Stimulated activated effector memory CD8-positive, alpha-beta T cell treated with anti-CD3 and anti-CD28 coated beads, Interleukin-12 subunit alpha, Interleukin-12 subunit beta, amount 100 ng/mL, for 72 hours (primary cell): ENCODE results near the gene ITGB7.

Experiments used
- ATAC-seq: fragments of 150-1000 bp; cut with Tn5 transposase; 2 replicates; pipeline ENCODE4 v1.10.0; 2021
- DNase-seq, 2 donors: peaks; one replicate each; pipeline ENCODE4 v3.0.0; 2021 to 2022; ENCODE audit warnings: low spot score in 2 of 2
- H3K27ac Mint-ChIP-seq: one replicate; pipeline ENCODE4 v1.8.0; 2022; ENCODE audit warnings: mild to moderate bottlenecking, mixed read lengths
- H3K36me3 Mint-ChIP-seq: one replicate; pipeline ENCODE4 v1.8.0; 2022; ENCODE audit warnings: mild to moderate bottlenecking, mixed read lengths
- H3K4me1 Mint-ChIP-seq: one replicate; pipeline ENCODE4 v1.8.0; 2022; ENCODE audit warnings: mixed read lengths
- H3K4me3 Mint-ChIP-seq: one replicate; pipeline ENCODE4 v1.8.0; 2022; ENCODE audit warnings: mild to moderate bottlenecking, mixed read lengths
- H3K9me3 Mint-ChIP-seq: one replicate; pipeline ENCODE4 v1.8.0; 2022; ENCODE audit warnings: mixed read lengths

Gene ITGB7

GRCh38 chr12:53145383-53146260, 61.4 kb downstream of the ITGB7 start:
- Mint-ChIP-seq H3K27ac (peak overlapping the region; percentile 7), H3K4me1 (no peaks in the 10 kb centered on the region), H3K9me3 (no peaks in the 10 kb centered on the region), H3K4me3 (no peak overlapping the region), H3K36me3 (no peaks in the 10 kb centered on the region)
- ATAC-seq (no peak), DNase-seq (no peak)

GRCh38 chr12:53143355-53143754, 63.7 kb downstream of the ITGB7 start:
- ATAC-seq: no peak

More at GRCh38 chr12:53143355-53143754, 63.7 kb downstream of the ITGB7 start:
- H3K27ac Mint-ChIP-seq: no peak overlapping the region
- H3K9me3 Mint-ChIP-seq: no peaks in the 10 kb centered on the region
- no peak for DNase-seq
- H3K4me1 Mint-ChIP-seq: no peaks in the 10 kb centered on the region
- H3K4me3 Mint-ChIP-seq: no peak overlapping the region
- no peaks in the 10 kb centered on the region for H3K36me3 Mint-ChIP-seq
